ENCODE data around the gene MAT2A. TPM values are rescaled to one million over a fixed set of nuclear protein-coding genes. Genes with fewer than 3 reads are reported as not detected.

MAT2A gene
- polyA plus RNA-seq: 56.5 and 69.3 TPM in 2 replicates

GRCh38 chr2:85538507-85539360, at the start of gene MAT2A:
Gene MAT2A (plus strand): TSS chr2:85539168. CDS start chr2:85539288, 120 bp downstream.

GRCh38 chr2:85561280-85562212, 22.6 kb downstream of the MAT2A start, which contains the start of gene GGCX:
Gene GGCX (minus strand): TSS chr2:85561493. CDS start chr2:85561428, 65 bp downstream.

GRCh38 chr2:85577386-85578242, 38.6 kb downstream of the MAT2A start, which contains the start of gene VAMP8:
Gene VAMP8 (plus strand): TSS chr2:85577586. CDS start chr2:85577647, 61 bp downstream.

GRCh38 chr2:85584354-85584856, 45.4 kb downstream of the MAT2A start, which contains the start of gene VAMP5:
Gene VAMP5 (plus strand): TSS chr2:85584431. CDS start chr2:85584491, 60 bp downstream.

Other genes starting within 250 kb of the MAT2A start
- gene TGOLN2, start 211.2 kb upstream of the MAT2A start, polyA plus RNA-seq: 48.7 and 57.9 TPM in 2 replicates
- 7.1 and 8.2 TPM in 2 replicates for gene RETSAT, start 184.6 kb upstream of the MAT2A start, polyA plus RNA-seq
- 2.1 and 4.9 TPM in 2 replicates for gene ELMOD3, start 184.4 kb upstream of the MAT2A start, polyA plus RNA-seq
- 0.65 TPM in 1 of 2 replicates, not detected in the other for gene CAPG, start 128.8 kb upstream of the MAT2A start, polyA plus RNA-seq
- not detected in 2 replicates for gene SH2D6, start 120.5 kb upstream of the MAT2A start, polyA plus RNA-seq
- gene GGCX, start 22.3 kb downstream of the MAT2A start, polyA plus RNA-seq: 14.1 and 36.9 TPM in 2 replicates
- 1.6 and 7.8 TPM in 2 replicates for gene VAMP8, start 38.4 kb downstream of the MAT2A start, polyA plus RNA-seq
- gene VAMP5, start 45.3 kb downstream of the MAT2A start, polyA plus RNA-seq: 8.0 and 12.1 TPM in 2 replicates
- gene RNF181, start 56.6 kb downstream of the MAT2A start, polyA plus RNA-seq: 243 and 314 TPM in 2 replicates
- gene TMEM150A, start 63.5 kb downstream of the MAT2A start, polyA plus RNA-seq: 0.46 TPM in 1 of 2 replicates, not detected in the other
- gene C2orf68, start 72.9 kb downstream of the MAT2A start, polyA plus RNA-seq: 2.0 and 3.1 TPM in 2 replicates
- 23.5 and 28.5 TPM in 2 replicates for gene USP39, start 77.0 kb downstream of the MAT2A start, polyA plus RNA-seq
- gene SFTPB, start 129.0 kb downstream of the MAT2A start, polyA plus RNA-seq: not detected in 2 replicates
- not detected in 2 replicates for gene GNLY, start 155.2 kb downstream of the MAT2A start, polyA plus RNA-seq
- gene ATOH8, start 214.8 kb downstream of the MAT2A start, polyA plus RNA-seq: not detected in 2 replicates

Measured in Purkinje cell (primary cell).